ENCODE results near the gene ACTR10. TPM values are rescaled to one million over a fixed set of nuclear protein-coding genes. Genes with fewer than 3 reads are reported as not detected.

Gene ACTR10
- total RNA-seq = 32.2 TPM

DNA sequence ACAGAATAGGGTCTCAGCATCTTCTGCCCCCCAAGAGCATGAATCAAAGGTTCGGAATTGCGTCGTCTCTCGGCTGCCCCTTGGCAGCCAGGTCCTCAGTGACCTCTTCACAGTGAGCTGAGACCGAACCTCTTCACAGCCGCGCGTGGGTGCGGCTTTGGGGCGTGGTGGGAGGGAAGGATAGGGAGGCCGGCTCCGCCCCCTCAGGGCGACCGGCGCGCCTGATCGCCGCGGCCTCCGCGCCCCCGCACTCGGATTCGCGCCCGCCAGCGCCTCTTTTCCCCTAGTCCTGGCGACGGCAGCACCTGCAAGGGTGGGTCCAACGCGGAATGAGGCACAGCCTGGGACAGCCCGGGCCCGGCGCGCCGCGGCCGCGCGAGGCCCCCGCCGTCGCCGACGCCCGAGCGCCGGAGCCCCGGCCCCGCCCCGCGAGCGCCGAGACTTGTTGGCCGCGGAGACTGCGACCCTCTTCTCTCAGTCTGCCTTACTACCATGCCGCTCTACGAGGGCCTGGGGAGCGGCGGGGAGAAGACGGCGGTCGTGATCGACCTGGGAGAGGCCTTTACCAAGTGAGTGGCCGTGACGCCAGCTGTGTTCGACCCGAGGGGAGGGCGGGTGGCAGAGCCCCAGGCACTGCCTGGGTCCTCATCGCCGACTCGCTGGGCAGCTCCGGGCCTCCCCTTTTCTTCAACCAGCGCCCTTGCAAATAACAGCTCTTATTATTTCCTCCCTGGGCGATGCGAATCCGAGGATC, at the start of gene ACTR10:
Gene ACTR10, plus strand, starts transcription at position 424 of the 754 bp plus-strand sequence. Its CDS starts 69 bp downstream, at position 493.
- DNase-seq (ENCODE audit: low spot score in 2 of 2) = peak; percentile 36 to 90
- intact Hi-C loops (cut with DNase I) = loop anchor here (2.0 to 5.0 kb wide), 3 partner anchors 42 to 99 kb away; partner anchors contain the start of genes ARID4A, ARMH4 and PSMA3
- H3K36me3 ChIP-seq = peaks cover 3 to 7% of the 10 kb centered on the region in 2 donors
- H3K9me3 ChIP-seq = no peaks in the 10 kb centered on the region
- H3K27me3 ChIP-seq = no peaks in the 10 kb centered on the region
- H3K4me1 ChIP-seq = peaks cover 3 to 17% of the 10 kb centered on the region in 2 donors
- TF ChIP-seq, protein P1, sequence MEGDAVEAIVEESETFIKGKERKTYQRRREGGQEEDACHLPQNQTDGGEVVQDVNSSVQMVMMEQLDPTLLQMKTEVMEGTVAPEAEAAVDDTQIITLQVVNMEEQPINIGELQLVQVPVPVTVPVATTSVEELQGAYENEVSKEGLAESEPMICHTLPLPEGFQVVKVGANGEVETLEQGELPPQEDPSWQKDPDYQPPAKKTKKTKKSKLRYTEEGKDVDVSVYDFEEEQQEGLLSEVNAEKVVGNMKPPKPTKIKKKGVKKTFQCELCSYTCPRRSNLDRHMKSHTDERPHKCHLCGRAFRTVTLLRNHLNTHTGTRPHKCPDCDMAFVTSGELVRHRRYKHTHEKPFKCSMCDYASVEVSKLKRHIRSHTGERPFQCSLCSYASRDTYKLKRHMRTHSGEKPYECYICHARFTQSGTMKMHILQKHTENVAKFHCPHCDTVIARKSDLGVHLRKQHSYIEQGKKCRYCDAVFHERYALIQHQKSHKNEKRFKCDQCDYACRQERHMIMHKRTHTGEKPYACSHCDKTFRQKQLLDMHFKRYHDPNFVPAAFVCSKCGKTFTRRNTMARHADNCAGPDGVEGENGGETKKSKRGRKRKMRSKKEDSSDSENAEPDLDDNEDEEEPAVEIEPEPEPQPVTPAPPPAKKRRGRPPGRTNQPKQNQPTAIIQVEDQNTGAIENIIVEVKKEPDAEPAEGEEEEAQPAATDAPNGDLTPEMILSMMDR (IDR thresholded peaks at IDR 0.05) = no peak
- peak within 1 kb of the TSS; percentile 83 to 95 for H3K4me3 ChIP-seq
- peak within 1 kb of the TSS; percentile 94 to 95 for H3K27ac ChIP-seq

DNA sequence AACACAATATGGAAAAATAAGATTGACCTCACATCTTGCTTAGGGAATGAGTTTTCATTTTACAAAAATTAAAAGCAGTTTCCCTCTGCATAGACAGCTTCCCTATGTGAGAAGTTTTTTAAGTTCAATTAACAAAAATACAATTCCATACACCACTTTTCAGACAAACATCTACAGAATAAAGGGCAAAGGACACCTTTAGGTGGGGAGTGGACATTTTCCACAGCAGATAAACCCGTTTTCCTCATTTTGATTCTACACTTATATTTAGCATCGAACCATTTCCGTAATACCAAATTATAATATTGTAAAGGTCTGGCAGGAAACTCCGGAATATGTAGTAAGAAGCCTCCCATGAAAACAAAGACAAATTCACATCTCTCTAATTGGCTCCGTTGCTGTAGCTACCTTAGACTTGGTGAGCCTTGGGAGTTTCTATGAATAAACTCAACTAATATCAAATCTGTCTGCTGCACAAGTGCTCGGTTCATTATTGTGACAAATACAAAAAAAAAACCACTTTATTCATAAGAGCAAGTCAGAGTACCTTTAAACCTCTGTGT, 49.6 kb upstream of the ACTR10 start:
- Histone ChIP-seq H3K27ac (no peak overlapping the region), H3K4me1 (no peaks in the 10 kb centered on the region), H3K4me3 (no peak overlapping the region), H3K9me3 (no peaks in the 10 kb centered on the region), H3K36me3 (no peaks in the 10 kb centered on the region), H3K27me3 (no peaks in the 10 kb centered on the region)
- DNase-seq (ENCODE audit: low spot score in 2 of 2) = no peak
- intact Hi-C loops (cut with DNase I) = loop anchor here (5.0 kb wide), 2 partner anchors 43 to 47 kb away; no protein-coding TSS in a partner anchor
- TF ChIP-seq, protein P1 (IDR thresholded peaks at IDR 0.05) = no peak

DNA sequence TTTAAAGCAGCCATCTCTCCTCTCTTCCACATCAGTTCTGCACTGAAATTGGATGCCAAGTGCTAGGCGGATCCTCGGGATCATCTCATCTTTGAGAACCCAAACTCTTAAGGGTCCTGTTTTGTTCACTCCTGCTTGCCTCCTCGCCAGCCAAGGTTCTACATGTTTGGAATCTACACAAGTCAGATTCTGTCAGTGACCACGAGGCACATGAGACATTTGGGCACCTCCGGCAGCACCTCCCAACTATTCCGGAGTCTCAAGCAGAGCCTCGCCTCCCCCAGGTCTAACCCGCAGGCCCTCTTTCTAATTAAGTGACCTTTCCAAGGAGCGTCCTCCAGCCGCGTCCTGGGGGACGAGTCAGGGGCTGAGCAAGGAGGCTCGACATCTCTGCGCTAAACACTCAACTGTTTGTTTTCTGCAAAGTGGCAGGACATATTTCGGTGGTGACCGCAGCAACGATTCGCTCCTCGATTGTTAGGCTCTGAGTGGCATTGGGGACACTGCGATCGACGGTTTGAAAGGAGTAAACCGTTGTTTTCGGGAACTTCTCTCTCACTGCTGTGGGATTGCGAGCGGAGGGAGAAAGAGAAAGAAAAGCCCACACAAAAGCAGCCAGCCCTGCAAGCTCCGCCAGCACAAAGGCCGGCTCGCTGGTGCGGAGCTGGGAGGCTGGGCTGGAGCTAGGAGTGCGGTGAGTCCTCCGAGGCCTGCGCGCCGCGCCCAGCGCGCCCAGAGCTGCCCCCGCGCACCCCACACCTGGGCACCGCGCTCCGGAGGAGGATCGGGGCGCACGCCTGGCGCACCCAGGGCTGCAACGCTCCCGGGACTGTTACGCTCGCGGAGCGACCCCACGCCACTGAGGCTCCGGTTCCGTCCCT, 48.6 kb upstream of the ACTR10 start:
- Histone ChIP-seq H3K36me3 (no peaks in the 10 kb centered on the region), H3K4me1 (no peaks in the 10 kb centered on the region), H3K4me3 (peak overlapping the region; percentile 80 to 88), H3K27me3 (no peaks in the 10 kb centered on the region), H3K9me3 (no peaks in the 10 kb centered on the region), H3K27ac (peak overlapping the region; percentile 63 to 77)
- no peak for DNase-seq (ENCODE audit: low spot score in 2 of 2)
- TF ChIP-seq, protein P1 (IDR thresholded peaks at IDR 0.05) = no peak
- intact Hi-C loops (cut with DNase I) = loop anchor here (5.0 kb wide), 2 partner anchors 44 to 46 kb away; no protein-coding TSS in a partner anchor

DNA sequence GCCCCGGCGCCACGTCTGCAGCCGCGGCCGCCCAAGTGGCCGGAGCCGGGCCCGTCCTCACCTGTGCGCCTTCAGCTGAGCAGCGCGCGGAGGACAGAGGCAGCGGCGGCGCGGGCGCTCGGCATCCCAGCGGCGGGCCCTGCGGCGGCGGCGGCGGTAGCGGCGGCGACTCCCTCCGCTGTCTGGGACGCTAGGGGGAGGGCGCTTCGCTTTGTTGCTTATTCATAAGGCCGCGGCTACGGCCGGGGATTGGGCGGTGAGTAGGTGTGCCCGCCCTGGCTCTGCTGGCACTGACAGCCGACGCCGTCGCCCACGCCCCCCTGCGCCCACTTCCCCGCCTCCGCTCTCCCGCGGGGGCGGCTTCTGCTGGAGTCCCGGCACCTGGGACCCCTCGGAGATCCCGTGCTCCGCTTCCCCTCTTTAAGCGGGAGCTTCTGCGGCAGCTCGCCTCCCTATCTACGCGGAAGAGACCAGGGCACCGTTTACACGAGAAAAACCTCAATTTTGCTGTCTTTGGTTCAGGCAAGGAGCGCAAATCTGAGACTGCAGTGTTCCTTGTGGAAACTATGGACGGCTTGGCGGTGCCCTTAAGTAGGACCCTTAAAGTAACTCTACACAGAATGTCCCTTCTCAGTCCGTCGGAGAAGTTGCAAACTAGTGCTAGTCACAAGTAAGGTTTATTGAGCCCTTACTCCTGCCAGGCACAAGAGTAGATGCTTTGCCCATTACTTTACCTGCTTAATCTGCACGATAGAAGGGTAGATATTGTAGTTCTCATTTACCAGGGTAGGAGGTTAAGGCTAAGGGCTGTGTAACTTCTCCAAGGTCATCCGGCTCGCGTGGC, 47.7 kb upstream of the ACTR10 start, which contains the start of gene ARMH4:
Gene ARMH4, minus strand, starts transcription at position 200 of the 844 bp plus-strand sequence. CDS start 12,855 bp downstream, outside the sequence.
- peak; percentile 43 to 91 for DNase-seq (ENCODE audit: low spot score in 2 of 2)
- Histone ChIP-seq H3K27me3 (no peaks in the 10 kb centered on the region), H3K4me3 (peak within 1 kb of the TSS; percentile 80 to 88), H3K9me3 (no peaks in the 10 kb centered on the region), H3K36me3 (no peaks in the 10 kb centered on the region), H3K27ac (peak within 1 kb of the TSS; percentile 63 to 77), H3K4me1 (no peaks in the 10 kb centered on the region)
- intact Hi-C loops (cut with DNase I) = loop anchor here (5.0 kb wide), 2 partner anchors 45 kb away; no protein-coding TSS in a partner anchor
- TF ChIP-seq, protein P1 (IDR thresholded peaks at IDR 0.05) = peak in 1 of 3 experiments; percentile 20
